GM12865 (cell line): Measurements from ENCODE around the gene CCDC3.

Source experiments
- DNase-seq: peaks from one replicate; pipeline ENCODE4 v3.0.0; 2010; ENCODE audit warnings: low read depth
- H3K4me3 ChIP-seq: 2 replicates; pipeline ENCODE4 v1.5.1; 2011; ENCODE audit warnings: mild to moderate bottlenecking, low read depth, low read length, control low read depth
- TF ChIP-seq, protein P1 (sequence below): IDR thresholded peaks from 2 replicates; pipeline ENCODE4 v1.5.1; 2011; ENCODE audit warnings: low read length, control low read depth, low read depth, inconsistent platforms; ENCODE audit not compliant: insufficient read depth; ENCODE audit errors: missing control alignments

The CCDC3 gene

DNA sequence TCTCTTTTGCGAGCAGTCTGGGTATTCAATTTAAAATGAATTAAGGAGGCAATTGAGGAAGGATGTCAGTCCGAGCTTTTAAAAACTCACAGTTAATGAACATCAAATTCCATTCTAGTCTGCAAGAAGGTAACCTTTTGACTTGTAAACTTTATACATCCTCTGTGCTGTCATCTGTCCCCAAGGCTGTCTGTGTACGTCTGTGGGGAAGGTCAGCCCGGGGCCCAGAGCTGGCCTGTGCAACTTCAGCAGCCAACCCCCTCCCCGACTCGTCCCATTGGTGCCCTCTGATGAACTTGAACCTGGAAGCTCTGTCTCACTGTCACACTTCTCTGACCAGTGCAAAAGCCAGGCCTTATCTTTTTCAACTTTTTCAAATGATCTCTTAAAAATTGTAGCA is 80.3 kb downstream of the CCDC3 start:
- no peak for DNase-seq
- TF ChIP-seq, protein P1, sequence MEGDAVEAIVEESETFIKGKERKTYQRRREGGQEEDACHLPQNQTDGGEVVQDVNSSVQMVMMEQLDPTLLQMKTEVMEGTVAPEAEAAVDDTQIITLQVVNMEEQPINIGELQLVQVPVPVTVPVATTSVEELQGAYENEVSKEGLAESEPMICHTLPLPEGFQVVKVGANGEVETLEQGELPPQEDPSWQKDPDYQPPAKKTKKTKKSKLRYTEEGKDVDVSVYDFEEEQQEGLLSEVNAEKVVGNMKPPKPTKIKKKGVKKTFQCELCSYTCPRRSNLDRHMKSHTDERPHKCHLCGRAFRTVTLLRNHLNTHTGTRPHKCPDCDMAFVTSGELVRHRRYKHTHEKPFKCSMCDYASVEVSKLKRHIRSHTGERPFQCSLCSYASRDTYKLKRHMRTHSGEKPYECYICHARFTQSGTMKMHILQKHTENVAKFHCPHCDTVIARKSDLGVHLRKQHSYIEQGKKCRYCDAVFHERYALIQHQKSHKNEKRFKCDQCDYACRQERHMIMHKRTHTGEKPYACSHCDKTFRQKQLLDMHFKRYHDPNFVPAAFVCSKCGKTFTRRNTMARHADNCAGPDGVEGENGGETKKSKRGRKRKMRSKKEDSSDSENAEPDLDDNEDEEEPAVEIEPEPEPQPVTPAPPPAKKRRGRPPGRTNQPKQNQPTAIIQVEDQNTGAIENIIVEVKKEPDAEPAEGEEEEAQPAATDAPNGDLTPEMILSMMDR, result no peak
- no peak overlapping the region for H3K4me3 ChIP-seq

DNA sequence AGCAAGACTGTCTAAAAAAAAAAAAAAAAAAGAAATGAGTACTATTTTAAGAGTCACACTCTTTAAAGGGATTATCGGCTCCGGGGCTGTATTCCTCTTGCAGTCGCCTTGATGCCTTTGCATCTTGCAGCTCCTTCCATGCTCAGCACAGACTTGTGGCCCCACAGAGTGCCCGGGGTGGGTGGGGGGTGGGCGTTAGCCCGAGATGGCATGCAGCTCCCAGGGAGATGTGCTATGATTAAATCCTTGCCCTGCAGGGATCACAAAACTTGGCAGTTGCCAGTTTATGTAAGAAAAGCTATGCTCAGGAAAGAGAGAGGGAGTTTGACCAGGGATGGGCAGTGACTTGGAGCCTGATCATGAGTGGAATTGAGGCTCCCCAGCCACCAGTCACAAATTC is 81.9 kb downstream of the CCDC3 start:
- DNase-seq, result no peak
- TF ChIP-seq, protein P1, result no peak
- no peak overlapping the region for H3K4me3 ChIP-seq

DNA sequence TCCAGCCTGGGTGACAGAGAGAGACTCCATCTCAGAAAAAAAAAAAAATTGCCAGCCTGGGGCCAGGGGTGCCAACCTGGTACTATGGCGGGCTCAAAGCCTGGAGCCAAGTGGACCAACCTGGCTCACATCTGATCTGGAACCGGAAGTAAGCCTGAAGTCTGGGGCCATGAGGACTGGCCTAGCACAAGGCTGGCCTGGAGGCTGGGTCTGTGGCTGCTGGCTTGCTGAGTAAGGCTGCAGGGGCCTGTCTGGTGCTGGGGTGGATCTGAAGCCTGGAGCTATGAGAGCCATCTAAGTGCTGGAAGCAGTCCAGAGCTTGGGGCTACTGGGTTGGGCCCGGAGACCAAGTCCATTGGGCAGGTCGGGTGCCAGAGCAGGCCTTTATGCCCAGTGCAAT is 84.9 kb downstream of the CCDC3 start:
- H3K4me3 ChIP-seq, result no peak overlapping the region
- no peak for DNase-seq
- TF ChIP-seq, protein P1, result no peak

DNA sequence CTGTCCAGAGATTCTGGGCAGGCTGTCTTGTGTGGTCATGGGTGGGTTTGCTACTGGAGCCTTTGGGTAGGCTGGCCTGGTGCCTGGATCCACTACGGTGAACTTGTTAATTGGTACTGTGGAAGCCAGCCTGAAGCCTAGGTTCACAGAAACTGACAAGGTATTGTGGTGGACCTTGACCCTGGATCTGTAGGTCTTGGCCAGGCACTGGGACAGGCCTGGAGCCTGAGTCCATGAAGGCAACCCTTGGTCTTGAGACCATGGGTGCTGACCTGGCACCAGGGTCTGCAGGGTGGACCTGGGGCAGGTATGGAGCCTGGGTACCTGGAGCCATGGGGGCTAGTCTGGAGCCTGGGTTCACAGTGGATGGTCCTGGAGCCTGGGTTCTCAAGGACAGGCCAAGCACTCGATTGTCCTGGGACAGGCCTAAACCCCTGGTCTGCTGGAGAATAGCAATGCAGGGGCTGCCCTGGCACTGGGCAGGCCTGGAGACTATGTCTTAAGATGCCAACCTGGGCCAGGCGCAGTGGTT is 85.8 kb downstream of the CCDC3 start:
- DNase-seq, result no peak
- TF ChIP-seq, protein P1, result no peak
- no peak overlapping the region for H3K4me3 ChIP-seq

DNA sequence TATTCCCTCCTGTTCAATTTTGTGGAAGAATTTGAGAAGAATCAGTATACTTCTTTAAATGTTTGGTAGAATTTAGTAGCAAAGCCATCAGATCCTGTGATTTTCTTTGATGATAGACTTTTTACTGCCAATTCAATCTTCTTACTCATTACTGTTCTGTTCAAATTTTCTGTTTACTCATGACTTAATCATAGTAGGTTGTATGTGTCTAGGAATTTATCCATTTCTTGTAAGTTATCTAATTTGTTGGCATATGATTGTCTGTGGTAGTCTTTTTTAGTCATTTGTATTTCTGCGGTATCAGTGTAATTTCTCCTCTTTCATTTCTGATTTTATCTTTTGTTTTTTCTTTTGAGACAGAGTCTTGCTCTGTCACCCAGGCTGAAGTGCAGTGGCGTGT is 87.4 kb downstream of the CCDC3 start:
- H3K4me3 ChIP-seq, result no peak overlapping the region
- TF ChIP-seq, protein P1, result no peak
- no peak for DNase-seq

DNA sequence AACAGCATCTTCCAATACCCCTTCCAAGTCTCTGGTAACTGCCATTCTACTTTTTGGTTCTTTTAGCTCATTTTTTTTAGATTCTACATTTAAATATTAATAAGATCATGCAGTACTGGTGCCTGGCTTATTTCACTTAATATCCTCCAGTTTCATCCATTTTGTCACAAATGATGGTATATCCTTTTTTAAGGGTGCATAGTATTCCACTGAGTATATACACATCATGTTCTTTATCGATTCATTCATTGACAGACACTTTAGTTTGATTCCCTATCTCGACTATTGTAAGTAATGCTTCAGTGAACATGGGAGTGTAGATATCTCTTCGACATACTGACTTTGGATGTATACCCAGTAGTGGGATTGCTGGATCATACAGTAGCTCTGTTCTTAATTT is 89.7 kb downstream of the CCDC3 start:
- TF ChIP-seq, protein P1, result no peak
- DNase-seq, result no peak
- no peak overlapping the region for H3K4me3 ChIP-seq

DNA sequence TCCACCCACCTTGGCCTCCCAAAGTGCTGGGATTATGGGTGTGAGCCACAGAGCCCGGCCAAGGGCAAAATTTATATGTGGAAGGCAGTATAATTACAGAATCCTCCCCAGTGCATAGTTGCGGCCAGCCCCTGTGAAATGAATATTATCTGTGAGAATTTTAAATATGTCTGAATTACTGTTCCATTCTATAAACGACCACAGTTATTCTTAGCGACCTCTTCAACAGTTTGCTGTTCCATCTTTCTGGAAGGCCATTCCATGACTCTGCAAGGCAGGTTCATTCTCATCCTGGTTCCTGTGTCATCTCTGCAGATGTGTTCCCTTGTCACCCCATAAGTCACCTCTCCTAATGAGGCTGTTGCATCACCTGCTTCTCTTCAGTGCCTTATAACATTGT is 90.7 kb downstream of the CCDC3 start:
- H3K4me3 ChIP-seq, result no peak overlapping the region
- TF ChIP-seq, protein P1, result no peak
- DNase-seq, result no peak
